ENCODE measurements around the gene PLEKHH3. TPM values are rescaled to one million over a fixed set of nuclear protein-coding genes. Genes with fewer than 3 reads are reported as not detected.

Gene PLEKHH3
- total and polyA plus RNA-seq, 12 donors, result 1.8 to 73.2 (median 46.6) TPM

DNA sequence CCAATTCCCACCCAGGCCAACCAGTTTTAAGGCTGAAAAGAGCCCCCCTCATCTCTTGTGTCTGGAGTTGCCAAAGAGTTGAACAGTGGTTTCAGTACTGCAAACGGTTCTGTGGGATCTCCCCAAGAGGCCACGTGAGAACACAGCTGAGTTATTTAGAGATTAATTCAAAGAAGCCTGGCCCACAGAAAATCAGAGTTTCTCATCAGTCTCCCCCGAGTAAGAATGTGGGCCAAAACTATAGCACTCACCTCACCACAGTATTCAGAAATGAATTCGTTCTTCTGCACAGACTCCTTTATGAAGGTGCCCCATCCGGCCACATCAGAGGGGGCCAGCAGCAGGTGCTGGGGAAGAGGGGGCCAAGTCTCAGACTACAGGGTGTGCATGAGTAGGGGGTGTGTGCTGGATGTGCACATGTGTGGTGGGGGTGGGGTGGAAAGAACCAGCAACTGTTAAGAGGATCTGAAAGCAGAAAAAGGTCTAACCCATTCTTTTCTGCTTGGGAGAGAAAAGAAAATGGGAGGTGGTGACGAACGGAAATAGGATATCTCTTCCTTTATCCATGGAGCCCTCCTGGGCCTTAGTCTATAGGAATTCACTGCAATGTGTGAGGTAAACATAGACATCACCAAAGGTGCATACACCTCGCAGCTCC, 28.2 kb upstream of the PLEKHH3 start:
- Histone ChIP-seq H3K9me3 (replicated peaks in 1 of 3) (no peaks in the 10 kb centered on the region), H3K4me1 (replicated peaks in 1 of 2) (no peaks in the 10 kb centered on the region), H3K27ac (no peak overlapping the region), H3K36me3 (replicated peaks in 1 of 2) (peaks cover 0 to 97% of the 10 kb centered on the region in 2 donors), H3K27me3 (no peaks in the 10 kb centered on the region), H3K4me3 (no peak overlapping the region)
- WGBS, 4 donors, result 79 to 88% (median 83%) methylated on average over 8 of the region's 8 CpGs
- DNase-seq, result no peak
- intact Hi-C loops (cut with DNase I), result no loop called here
- TF ChIP-seq POLR2A (IDR thresholded peaks at IDR 0.05), result no peak
- TF ChIP-seq, protein P1, sequence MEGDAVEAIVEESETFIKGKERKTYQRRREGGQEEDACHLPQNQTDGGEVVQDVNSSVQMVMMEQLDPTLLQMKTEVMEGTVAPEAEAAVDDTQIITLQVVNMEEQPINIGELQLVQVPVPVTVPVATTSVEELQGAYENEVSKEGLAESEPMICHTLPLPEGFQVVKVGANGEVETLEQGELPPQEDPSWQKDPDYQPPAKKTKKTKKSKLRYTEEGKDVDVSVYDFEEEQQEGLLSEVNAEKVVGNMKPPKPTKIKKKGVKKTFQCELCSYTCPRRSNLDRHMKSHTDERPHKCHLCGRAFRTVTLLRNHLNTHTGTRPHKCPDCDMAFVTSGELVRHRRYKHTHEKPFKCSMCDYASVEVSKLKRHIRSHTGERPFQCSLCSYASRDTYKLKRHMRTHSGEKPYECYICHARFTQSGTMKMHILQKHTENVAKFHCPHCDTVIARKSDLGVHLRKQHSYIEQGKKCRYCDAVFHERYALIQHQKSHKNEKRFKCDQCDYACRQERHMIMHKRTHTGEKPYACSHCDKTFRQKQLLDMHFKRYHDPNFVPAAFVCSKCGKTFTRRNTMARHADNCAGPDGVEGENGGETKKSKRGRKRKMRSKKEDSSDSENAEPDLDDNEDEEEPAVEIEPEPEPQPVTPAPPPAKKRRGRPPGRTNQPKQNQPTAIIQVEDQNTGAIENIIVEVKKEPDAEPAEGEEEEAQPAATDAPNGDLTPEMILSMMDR (IDR thresholded peaks at IDR 0.05), result no peak

GRCh38 chr17:42704490-42704836, 27.7 kb upstream of the PLEKHH3 start:
- WGBS, 4 donors, result 87 to 95% (median 92%) methylated on average over 5 of the region's 5 CpGs
- Histone ChIP-seq H3K9me3 (replicated peaks in 1 of 3) (no peaks in the 10 kb centered on the region), H3K36me3 (replicated peaks in 1 of 2) (peaks cover 0 to 92% of the 10 kb centered on the region in 2 donors), H3K27me3 (no peaks in the 10 kb centered on the region), H3K27ac (no peak overlapping the region), H3K4me1 (replicated peaks in 1 of 2) (no peaks in the 10 kb centered on the region), H3K4me3 (no peak overlapping the region)
- intact Hi-C loops (cut with DNase I), result no loop called here
- no peak for DNase-seq
- TF ChIP-seq, protein P1 (IDR thresholded peaks at IDR 0.05), result no peak
- TF ChIP-seq POLR2A (IDR thresholded peaks at IDR 0.05), result no peak

DNA sequence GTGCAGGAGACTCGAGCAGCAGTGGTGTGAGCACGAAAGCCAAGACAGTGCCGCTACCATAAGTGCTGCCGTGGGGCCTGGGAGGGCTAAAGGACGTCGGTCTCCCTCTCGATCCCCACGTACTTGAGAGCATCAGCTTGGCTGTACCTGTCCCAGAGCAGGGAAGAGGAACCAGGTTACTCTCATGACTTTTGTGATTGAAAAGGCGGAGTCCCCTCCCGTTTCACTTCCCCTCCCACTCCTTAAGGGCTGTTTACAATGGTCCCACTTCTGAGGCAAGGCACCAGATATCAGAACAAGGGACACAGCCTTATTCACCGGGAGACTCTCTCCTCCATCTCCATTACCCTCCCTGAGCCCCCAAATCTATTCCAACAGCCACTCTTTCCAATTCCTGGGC, 25.7 kb upstream of the PLEKHH3 start:
- WGBS, 4 donors, result 83 to 89% (median 89%) methylated on average over 7 to 11 of the region's 11 CpGs
- peaks cover 0 to 8% of the 10 kb centered on the region in 2 donors for H3K4me1 ChIP-seq (replicated peaks in 1 of 2)
- TF ChIP-seq POLR2A (IDR thresholded peaks at IDR 0.05), result no peak
- TF ChIP-seq, protein P1 (IDR thresholded peaks at IDR 0.05), result no peak
- DNase-seq, result no peak
- H3K4me3 ChIP-seq, result no peak overlapping the region
- H3K36me3 ChIP-seq (replicated peaks in 1 of 2), result peaks cover 0 to 72% of the 10 kb centered on the region in 2 donors
- no peaks in the 10 kb centered on the region for H3K27me3 ChIP-seq
- intact Hi-C loops (cut with DNase I), result no loop called here
- H3K27ac ChIP-seq, result no peak overlapping the region
- no peaks in the 10 kb centered on the region for H3K9me3 ChIP-seq (replicated peaks in 1 of 3)

DNA sequence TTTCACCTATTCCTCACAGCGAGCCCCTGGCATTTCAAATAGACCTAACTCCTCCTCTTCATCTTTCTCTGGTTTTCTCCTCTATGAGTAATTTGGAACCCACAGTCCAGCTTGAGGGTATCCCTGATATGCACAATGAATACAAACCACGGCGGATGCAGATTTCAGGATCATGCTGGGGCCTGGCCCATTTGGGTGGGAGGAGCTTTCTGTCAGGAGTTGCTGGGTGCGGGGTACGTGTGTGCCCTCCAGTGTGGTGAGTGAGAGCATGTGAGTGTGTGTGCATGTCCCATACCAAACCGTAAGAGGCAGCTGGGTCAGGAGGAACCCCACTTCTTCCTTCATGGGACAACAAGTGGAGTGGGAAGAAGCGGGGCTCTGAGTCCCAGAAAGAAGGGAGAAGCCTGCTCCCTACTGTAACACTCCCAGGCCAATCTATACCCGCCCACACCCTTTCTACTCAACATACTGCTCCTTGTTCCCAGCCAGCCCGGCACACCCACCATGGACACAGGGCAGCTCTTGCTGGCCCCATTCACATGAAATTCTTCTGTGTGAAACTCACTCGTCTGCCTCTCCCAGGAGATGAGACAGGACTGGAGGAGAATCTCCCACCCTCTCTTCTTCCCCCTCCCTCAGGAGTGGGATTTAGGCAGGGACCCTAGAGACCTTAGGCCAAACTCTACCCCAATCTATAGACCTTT, 23.9 kb upstream of the PLEKHH3 start:
- Histone ChIP-seq H3K4me3 (no peak overlapping the region), H3K27me3 (no peaks in the 10 kb centered on the region), H3K4me1 (replicated peaks in 1 of 2) (peaks cover 0 to 8% of the 10 kb centered on the region in 2 donors), H3K36me3 (replicated peaks in 1 of 2) (peaks cover 0 to 55% of the 10 kb centered on the region in 2 donors), H3K9me3 (replicated peaks in 1 of 3) (no peaks in the 10 kb centered on the region), H3K27ac (no peak overlapping the region)
- WGBS, 4 donors, result 78 to 88% (median 83%) methylated on average over 9 to 10 of the region's 10 CpGs
- intact Hi-C loops (cut with DNase I), result no loop called here
- DNase-seq, result no peak
- TF ChIP-seq, protein P1 (IDR thresholded peaks at IDR 0.05), result no peak
